GM21367 (cell line): ENCODE measurements around the gene METTL5.
"Not testable (repeated sequence)": the region's sequence is repeated elsewhere in the genome, so short reads cannot be mapped to it uniquely, and the experiment has no call there.

Source experiments
- ATAC-seq: cut with Tn5 transposase; IDR thresholded peaks from one replicate; pipeline ENCODE4 v1.9.1; 2021; ENCODE audit not compliant: unreplicated experiment

Gene METTL5

DNA sequence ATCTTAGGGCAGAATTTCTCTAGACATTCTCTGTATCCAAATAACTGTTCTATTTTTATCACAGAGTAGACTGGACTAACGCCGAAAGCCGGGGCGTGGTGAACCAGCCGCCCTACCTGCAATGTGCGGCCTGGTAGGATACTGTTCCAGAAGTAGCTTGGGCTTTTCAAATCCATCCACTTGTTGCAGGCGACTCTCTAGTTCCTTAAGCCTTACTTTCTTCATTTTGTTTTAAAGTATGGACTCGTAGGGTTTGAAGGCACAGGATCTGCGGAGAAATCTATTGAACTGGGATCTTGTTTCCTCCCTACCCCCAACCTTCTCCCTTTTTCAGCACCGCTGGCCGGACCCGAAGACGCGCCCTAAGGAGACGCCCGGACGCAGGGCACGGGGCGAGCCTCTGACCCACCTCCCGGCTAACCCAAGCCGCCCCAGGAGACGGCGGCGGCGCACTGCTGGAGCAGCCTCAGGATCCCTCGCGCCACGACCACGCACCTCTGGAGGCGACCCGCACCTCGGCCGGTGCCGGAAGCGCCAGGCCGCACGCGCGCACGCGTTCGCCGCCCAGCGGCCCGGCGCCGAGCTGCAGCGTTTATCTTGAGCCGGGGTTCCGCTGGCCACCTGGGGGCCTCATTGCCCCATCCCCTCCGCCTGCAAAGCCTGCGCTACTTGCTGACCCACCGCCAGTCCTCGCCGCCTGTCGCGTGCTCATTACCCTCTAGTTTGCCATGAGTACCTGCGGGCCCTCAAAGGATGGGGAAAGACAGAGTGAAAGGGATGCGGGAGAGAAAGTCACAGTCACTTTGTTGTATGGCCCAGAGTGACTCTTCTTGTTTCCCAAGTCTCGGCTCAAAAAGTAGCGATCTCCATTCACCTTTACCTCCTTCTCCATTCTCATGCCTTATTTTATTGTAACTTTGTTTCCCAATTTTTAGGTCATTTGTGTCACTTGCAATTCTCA lies at the start of gene METTL5:
METTL5 (minus strand) TSS at position 533 of the 961 bp plus-strand sequence; CDS start at position 225, 308 bp downstream.
- peak; percentile 57 for ATAC-seq

- no peak for ATAC-seq
Observed at GRCh38 chr2:169871994-169872393, 47.3 kb upstream of the METTL5 start.

DNA sequence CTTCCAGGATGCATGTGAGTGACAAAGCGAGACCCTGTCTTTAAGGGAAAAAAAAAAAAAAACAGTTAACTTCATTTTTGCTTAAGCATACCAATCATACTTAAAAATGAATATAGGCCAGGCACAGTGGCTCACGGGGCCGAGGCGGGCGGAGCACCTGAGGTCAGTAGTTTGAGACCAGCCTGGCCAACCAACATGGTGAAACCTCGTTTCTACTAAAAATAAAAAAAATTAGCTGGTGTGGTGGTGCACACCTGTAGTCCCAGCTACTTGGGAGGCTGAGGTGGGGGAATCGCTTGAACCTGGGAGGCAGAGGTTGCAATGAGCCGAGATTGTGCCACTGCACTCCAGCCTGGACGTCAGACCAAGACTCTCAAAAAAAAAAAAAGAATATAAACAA lies 46.7 kb upstream of the METTL5 start:
- ATAC-seq = not testable (repeated sequence)

DNA sequence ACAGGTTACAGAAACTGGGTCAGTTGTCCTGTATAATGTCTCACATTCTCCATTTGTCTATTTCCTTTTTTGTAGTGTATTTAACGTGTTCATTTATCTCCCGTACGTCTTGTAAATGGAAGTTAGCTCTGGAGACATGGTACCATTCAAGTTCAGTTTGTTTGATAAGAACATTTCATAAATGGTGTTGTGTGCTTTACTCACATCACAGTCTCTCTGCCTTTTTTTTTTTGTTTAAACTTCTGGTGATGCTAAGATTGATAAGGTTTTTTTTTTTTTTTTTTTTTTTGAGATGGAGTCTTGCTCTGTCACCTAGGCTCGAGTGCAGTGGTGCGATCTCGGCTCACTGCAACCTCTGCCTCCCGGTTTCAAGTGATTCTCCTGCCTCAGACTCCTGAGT lies 44.2 kb upstream of the METTL5 start:
- no peak for ATAC-seq

- no peak for ATAC-seq
Observed at GRCh38 chr2:169867579-169867978, 42.9 kb upstream of the METTL5 start.

DNA sequence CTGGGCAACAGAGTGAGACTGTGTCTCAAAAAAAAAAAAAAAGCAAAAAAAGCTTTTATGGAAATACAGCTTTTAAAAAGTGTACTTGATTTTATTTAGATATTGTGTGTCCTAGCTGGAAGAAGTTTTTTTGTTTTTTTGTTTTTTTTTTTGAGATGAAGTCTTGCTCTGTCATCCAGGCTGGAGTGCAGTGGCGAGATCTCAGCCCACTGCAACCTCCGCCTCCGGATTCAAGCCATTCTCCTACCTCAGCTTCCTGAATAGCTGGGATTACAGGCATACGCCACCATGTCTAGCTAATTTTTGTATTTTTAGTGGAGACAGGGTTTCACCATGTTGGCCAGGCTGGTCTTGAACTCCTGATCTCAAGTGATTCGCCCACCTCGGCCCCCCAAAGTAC lies 41.5 kb upstream of the METTL5 start:
- ATAC-seq = not testable (repeated sequence)

DNA sequence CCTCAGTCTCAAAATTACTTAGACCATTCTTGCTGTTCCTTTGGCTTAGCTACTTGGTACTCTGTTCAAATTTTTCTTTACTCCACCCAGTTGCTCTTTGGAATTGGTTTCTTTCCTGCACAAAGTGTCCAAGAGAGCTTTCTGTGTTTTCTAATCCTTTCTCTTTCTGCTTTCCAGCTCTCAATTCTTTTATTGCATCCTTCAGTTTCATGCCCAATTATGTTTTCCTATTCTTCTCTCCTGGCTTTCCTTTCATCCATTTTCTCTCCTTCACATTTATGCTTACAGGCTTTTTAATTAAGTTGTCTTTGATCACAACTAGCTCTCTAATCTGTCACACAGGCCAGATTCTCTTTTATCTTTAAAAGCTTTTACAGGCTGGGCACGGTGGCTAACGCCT lies 40.8 kb upstream of the METTL5 start:
- no peak for ATAC-seq

DNA sequence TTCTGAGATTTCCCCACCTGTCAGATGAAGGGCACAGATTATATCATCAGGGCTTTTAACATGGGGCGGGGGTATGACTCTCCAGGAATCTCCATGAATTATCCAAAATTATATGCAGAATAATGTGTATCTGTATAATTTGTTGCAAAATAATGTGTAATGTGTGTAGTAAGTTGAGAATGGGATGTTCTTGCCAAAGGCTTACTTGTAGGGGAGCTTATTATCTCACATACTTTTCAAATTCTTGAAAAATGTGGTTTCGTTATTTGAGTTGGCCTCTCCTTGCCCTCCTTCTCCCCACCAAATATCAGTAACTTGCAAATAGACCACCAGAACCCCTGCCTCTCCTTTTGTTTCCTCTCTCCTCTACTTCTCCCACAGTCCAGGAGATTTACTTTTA lies 38.1 kb upstream of the METTL5 start:
- no peak for ATAC-seq

- no peak for ATAC-seq
Observed at GRCh38 chr2:169860149-169860548, 35.4 kb upstream of the METTL5 start.

- no peak for ATAC-seq
Observed at GRCh38 chr2:169859423-169859822, 34.7 kb upstream of the METTL5 start.

DNA sequence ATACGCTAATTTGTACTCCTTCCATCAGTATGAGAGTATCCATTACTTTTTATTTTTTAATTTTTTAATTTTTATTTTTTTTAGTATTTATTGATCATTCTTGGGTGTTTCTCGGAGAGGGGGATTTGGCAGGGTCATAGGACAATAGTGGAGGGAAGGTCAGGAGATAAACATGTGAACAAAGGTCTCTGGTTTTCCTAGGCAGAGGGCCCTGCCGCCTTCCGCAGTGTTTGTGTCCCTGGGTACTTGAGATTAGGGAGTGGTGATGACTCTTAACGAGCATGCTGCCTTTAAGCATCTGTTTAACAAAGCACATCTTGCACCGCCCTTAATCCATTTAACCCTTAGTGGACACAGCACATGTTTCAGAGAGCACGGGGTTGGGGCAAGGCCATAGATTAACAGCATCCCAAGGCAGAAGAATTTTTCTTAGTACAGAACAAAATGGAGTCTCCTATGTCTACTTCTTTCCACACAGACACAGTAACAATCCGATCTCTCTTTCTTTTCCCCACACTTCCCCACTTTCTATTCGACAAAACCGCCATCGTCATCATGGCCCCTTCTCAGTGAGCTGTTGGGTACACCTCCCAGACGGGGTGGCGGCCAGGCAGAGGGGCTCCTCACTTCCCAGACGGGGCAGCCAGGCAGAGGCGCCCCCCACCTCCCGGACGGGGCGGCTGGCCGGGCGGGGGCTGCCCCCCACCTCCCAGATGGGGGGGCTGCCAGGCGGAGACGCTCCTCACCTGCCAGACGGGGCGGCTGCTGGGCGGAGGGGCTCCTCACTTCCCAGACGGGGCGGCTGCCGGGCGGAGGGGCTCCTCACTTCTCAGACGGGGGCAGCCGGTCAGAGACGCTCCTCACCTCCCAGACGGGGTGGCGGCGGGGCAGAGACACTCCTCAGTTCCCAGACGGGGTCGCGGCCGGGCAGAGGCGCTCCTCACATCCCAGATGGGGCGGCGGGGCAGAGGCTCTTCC lies 30.9 kb upstream of the METTL5 start:
- not testable (repeated sequence) for ATAC-seq

- no peak for ATAC-seq
Observed at GRCh38 chr2:169853041-169853668, 28.4 kb upstream of the METTL5 start.

- ATAC-seq = no peak
Observed at GRCh38 chr2:169849710-169850109, 25.0 kb upstream of the METTL5 start.

GRCh38 chr2:169848959-169849693 lies 24.4 kb upstream of the METTL5 start:
- ATAC-seq = not testable (repeated sequence)

GRCh38 chr2:169845016-169845415 lies 20.3 kb upstream of the METTL5 start:
- ATAC-seq = no peak

- not testable (repeated sequence) for ATAC-seq
Observed at GRCh38 chr2:169841625-169842024, 16.9 kb upstream of the METTL5 start.

- no peak for ATAC-seq
Observed at GRCh38 chr2:169840747-169841142, 16.0 kb upstream of the METTL5 start.

- no peak for ATAC-seq
Observed at GRCh38 chr2:169839954-169840746, 15.4 kb upstream of the METTL5 start.

DNA sequence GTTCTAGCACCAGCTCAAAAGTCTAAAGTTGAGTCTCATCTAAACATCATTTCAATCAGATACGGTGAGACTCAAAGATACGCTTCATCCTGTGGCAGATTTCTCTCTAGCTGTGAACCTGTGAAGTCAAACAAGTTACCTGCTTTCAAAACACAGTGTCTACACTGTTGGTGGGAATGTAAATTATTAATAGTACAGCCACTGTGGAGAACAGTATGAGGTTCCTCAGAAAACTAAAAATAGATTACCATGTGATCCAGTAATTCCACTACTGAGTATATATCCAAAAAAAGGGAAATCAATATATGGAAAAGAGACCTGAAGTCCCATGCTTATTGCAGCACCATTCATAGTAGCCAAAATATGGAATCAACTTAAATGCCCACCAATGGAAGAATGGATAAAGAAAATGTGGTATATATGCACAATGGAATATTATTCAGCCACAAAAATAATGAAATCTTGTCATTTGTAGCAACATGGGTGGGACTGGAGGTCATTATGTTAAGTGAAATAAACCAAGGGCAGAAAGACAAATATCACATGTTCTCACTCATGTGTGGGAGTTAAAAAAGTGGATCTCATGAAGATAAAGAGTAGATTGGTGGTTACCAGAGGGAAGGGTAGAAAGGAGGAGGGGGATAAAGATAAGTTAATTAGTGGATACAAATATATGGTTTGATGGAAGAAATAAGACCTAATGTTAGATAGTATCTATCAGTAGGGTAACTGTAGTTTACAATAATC lies 14.2 kb upstream of the METTL5 start:
- ATAC-seq = no peak
